ENCODE results near the gene SH3RF3.
A peak's percentile ranks its signal among the peaks of the same experiment; 100 is the strongest.

Gene SH3RF3

GRCh38 chr2:109379507-109379906, 250.5 kb downstream of the SH3RF3 start:
- DNase-seq (ENCODE audit: low read depth) = no peak

- DNase-seq (ENCODE audit: low read depth) = no peak
Measured at GRCh38 chr2:109380502-109381326, 251.7 kb downstream of the SH3RF3 start.

- no peak for DNase-seq (ENCODE audit: low read depth)
Measured at GRCh38 chr2:109381327-109381820, 252.4 kb downstream of the SH3RF3 start.

- DNase-seq (ENCODE audit: low read depth) = no peak
Measured at GRCh38 chr2:109382226-109382895, 253.4 kb downstream of the SH3RF3 start.

- peak; percentile 56 for DNase-seq (ENCODE audit: low read depth)
Measured at GRCh38 chr2:109382951-109383350, 253.9 kb downstream of the SH3RF3 start.

GRCh38 chr2:109383505-109384307, 254.7 kb downstream of the SH3RF3 start:
- DNase-seq (ENCODE audit: low read depth) = no peak

- DNase-seq (ENCODE audit: low read depth) = no peak
Measured at GRCh38 chr2:109384308-109385271, 255.6 kb downstream of the SH3RF3 start.

GRCh38 chr2:109385506-109385905, 256.5 kb downstream of the SH3RF3 start:
- DNase-seq (ENCODE audit: low read depth) = no peak

GRCh38 chr2:109386004-109386695, 257.1 kb downstream of the SH3RF3 start:
- no peak for DNase-seq (ENCODE audit: low read depth)

GRCh38 chr2:109387221-109387735, 258.3 kb downstream of the SH3RF3 start:
- DNase-seq (ENCODE audit: low read depth) = no peak

GRCh38 chr2:109387778-109388469, 258.9 kb downstream of the SH3RF3 start:
- no peak for DNase-seq (ENCODE audit: low read depth)

- DNase-seq (ENCODE audit: low read depth) = no peak
Measured at GRCh38 chr2:109391243-109391642, 262.2 kb downstream of the SH3RF3 start.

- no peak for DNase-seq (ENCODE audit: low read depth)
Measured at GRCh38 chr2:109392140-109392539, 263.1 kb downstream of the SH3RF3 start.

- no peak for DNase-seq (ENCODE audit: low read depth)
Measured at GRCh38 chr2:109392816-109393661, 264.0 kb downstream of the SH3RF3 start.

- DNase-seq (ENCODE audit: low read depth) = no peak
Measured at GRCh38 chr2:109393662-109393972, 264.6 kb downstream of the SH3RF3 start.

GRCh38 chr2:109395494-109396201, 266.6 kb downstream of the SH3RF3 start:
- DNase-seq (ENCODE audit: low read depth) = no peak

- no peak for DNase-seq (ENCODE audit: low read depth)
Measured at GRCh38 chr2:109396202-109397180, 267.5 kb downstream of the SH3RF3 start.

Measured in GM04504 (cell line).